ENCODE results near the gene SLC27A4.

DNA sequence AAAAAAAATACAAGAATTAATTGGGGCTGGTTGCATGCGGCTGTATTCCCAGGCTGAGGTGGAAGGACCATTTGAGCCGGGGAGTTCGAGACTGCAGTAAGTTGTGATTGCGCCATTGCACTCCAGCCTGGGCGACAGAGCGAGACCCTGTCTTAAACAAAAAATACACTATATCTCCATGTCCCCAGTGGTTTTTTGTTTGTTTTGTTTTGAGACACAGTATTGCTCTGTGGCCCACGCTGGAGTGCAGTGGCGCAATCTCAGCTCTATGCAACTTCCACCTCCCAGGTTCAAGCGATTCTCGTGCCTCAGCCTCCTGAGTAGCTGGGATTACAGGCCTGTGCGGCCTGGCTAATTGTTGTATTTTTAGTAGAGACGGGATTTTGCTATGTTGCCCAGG is 16.5 kb upstream of the SLC27A4 start:
- no peak for TF ChIP-seq POLR2AphosphoS5 (IDR thresholded peaks at IDR 0.05)
- TF ChIP-seq, protein P1, sequence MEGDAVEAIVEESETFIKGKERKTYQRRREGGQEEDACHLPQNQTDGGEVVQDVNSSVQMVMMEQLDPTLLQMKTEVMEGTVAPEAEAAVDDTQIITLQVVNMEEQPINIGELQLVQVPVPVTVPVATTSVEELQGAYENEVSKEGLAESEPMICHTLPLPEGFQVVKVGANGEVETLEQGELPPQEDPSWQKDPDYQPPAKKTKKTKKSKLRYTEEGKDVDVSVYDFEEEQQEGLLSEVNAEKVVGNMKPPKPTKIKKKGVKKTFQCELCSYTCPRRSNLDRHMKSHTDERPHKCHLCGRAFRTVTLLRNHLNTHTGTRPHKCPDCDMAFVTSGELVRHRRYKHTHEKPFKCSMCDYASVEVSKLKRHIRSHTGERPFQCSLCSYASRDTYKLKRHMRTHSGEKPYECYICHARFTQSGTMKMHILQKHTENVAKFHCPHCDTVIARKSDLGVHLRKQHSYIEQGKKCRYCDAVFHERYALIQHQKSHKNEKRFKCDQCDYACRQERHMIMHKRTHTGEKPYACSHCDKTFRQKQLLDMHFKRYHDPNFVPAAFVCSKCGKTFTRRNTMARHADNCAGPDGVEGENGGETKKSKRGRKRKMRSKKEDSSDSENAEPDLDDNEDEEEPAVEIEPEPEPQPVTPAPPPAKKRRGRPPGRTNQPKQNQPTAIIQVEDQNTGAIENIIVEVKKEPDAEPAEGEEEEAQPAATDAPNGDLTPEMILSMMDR (IDR thresholded peaks at IDR 0.05), result no peak
